HG02852 (cell line): ENCODE measurements around the gene LPIN1.

Experiments
- ATAC-seq: cut with Tn5 transposase; IDR thresholded peaks from one replicate; pipeline ENCODE4 v1.9.1; 2021; ENCODE audit warnings: mild to moderate bottlenecking, moderate library complexity; ENCODE audit not compliant: unreplicated experiment

LPIN1 gene

DNA sequence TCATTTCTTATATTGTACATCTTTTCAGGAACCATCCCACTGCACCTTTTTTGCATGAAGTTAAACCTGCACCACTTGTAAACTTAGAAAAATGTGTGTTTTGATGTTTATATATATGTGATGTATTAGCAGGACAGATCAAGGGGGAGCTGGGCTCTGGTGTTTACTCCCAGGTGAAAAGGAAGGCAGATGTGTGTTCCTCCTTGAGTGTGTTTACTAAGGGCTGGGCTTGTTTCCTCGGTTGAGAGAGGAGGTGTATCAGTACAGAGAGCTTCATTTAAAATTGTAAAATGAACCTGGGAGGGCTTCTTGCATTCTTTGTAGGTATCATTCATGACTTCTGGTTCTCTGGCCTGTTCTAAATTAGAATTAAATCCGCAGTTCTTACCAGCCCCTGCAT is 14.8 kb downstream of the LPIN1 start:
- no peak for ATAC-seq

DNA sequence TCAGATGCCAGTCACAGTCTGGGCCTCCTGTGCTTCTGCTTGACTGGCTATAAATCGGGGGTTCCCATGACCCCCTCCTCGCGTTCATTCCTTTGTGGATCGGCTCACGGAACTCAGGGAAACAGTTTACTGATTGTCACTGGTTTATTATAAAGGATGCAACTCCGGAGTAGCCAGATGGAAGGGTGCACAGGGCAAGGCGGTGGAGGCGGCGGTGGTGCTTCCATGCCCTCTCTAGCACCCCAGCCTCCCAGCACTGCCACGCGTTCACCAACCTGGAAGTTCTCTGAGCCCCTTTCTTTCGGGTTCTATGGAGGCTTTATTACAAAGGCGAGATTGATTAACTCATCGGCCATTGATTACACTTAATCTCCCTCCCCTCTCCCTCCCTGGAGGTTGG is 15.6 kb downstream of the LPIN1 start:
- no peak for ATAC-seq

GRCh38 chr2:11762799-11763461 is 16.5 kb downstream of the LPIN1 start:
- ATAC-seq: no peak

DNA sequence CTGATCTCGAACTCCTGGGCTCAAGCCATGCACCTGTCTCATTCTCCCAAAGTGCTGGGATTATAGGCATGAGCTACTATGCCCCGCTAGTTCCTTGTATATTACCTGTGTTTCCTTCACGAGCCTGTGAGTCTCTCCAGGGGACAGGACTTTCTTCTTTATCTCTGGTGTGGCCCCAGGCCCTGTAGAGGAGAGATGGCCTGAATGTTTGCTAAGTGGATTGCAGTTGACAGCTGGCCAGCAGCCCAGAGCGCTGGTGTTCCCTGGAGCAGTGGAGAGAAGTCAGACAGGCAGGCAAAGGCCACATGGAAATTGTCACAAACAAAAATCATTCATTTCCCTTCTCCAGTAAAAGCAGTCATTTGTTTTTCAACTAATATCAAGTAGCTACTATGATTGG is 17.9 kb downstream of the LPIN1 start:
- ATAC-seq: no peak

GRCh38 chr2:11764920-11765319 is 18.5 kb downstream of the LPIN1 start:
- ATAC-seq: no peak

- no peak for ATAC-seq
Observed at GRCh38 chr2:11765501-11765900, 19.1 kb downstream of the LPIN1 start.

GRCh38 chr2:11766016-11766415 is 19.6 kb downstream of the LPIN1 start:
- ATAC-seq: no peak

DNA sequence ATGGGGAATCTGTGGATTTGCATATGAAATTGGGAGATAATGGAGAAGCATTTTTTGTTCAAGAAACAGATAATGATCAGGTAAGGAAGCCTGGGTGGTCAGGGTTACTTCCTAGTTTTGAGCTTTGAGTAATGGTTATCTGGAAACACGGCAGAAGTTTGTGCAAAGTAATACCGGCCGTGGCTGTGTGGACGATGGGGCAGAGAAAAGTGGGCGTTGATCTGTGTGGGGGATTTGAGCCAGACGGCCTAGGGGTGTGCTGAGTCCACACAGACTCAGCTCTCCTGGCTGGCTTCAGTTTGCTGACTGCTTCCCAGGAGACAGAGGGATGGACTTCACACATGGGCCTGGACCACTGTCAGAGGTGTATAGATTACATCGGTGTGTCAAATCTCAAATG is 21.3 kb downstream of the LPIN1 start:
- ATAC-seq: no peak

- ATAC-seq: no peak
Observed at GRCh38 chr2:11768946-11769345, 22.5 kb downstream of the LPIN1 start.

- ATAC-seq: no peak
Observed at GRCh38 chr2:11769516-11769915, 23.1 kb downstream of the LPIN1 start.

DNA sequence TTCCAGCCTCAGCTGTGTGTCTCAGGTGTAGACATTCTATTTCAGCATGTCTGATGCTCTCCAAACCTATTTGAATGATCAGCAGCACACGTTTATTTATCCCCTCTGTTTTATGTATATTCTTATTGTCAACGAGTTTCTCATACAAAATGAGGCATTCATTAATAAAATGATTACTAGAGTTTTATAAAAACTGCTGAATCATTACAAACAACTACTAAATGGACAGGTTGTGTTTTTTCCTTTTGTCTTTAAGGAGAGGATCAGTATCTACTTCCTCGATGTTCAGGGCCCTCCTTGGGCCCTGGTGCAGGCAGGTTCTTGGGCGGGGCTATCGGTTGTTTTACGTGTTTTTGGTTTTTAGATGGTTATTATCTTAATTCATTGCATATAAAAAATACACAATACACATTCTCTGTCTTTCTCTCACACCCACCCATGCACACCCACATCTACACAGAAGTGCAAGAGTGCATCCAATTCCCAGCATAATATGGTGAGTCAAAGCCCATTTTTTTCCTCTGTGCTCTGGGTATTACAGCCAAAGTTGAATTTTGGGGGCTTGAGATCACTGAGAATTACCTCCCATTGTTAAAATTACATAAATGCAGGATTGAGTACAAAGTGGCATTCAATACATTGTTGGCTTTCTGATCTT is 24.2 kb downstream of the LPIN1 start:
- ATAC-seq: no peak

DNA sequence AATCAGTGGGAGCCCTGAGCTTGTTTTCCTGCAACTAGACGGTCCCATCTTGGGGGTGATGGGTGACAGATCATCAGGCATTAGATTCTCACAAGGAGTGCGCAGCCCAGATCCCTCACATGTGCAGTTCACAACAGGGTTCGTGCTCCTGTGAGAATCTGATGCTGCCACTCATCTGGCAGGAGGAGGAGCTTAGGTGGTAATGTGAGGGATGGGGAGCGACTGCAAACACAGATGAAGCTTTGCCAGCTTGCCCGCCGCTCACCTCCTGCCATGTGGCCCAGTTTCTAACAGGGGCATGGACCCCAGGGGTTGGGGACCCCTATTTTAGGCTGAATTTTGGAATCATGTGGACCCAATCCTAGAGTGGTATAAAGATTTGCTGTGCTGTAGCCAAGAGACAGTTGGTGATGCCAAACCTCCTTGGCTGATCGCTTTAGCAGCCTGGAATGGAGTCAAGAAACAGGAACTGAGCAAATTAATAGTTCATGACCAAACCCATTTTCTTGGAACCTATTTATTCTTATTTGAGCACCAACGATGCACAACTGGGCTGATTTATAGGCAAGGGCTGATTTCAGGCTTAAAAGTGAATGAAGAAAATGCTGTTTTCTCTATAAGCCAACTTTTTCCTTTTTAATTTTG is 25.7 kb downstream of the LPIN1 start:
- no peak for ATAC-seq

DNA sequence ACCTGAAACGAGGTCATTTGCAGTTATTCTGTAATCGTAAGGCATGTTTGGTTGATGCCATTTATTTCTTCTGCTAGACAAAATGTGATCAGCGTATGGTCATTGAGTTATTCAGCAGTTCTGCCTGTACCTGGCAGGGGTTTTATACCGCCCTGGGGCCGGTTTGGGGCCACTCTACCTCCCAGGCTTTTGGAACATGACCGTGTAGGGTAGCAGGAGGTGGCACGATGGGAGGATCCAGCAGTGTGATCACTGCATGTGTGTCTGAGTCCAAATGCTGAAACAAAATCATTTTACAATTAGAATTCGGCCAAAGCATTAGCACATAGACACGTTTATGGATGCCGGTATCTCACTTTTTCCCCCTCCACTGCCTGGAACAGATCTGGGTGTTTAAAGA is 26.7 kb downstream of the LPIN1 start:
- ATAC-seq: no peak

- no peak for ATAC-seq
Observed at GRCh38 chr2:11773747-11774525, 27.5 kb downstream of the LPIN1 start.

- ATAC-seq: no peak
Observed at GRCh38 chr2:11774600-11774999, 28.2 kb downstream of the LPIN1 start.

DNA sequence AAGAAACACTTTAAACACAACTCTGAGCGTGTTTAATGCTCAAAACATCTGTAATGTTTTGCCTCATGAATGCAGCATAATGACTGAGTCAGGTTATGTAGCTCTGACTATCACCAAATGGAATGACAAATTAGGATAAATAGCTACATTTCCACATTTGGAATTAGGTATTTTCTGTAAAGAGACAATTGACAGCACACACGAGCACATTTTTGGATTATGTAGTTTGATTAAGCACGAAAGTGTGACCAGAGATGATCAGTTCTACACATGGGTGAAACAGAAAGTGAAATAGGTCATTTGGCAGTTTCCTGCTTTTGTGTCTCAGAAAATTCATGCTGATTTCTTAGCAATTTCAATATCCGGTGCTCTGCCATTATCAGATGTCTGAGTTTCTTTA is 29.0 kb downstream of the LPIN1 start:
- peak; percentile 82 for ATAC-seq

GRCh38 chr2:11777066-11777782 is 30.8 kb downstream of the LPIN1 start:
- no peak for ATAC-seq

DNA sequence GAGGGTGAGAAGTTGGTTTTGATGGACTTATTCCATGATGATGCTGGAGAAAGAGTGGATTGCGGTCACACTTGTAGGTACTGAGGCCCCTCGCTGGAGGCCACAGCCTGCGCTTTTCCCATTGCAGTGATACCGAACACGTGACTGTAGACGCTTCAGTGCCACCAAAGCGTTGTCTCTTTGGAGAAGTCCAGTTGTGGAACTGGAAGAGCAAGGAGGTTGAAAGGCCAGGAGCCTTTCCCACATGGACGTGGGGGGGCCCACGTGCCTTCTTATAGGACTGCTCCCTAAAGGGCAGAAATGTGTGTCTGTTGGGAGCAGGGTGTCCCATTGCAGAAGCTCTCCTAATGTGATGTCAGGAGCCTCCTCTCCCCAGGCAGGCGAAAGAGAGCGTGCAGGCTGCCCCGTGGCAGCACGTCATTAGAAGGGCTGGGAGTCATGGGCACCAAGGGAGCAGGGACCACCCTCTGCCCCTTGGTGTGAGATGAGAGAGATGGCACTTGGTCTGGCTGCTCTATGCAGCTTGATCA is 31.5 kb downstream of the LPIN1 start:
- no peak for ATAC-seq

DNA sequence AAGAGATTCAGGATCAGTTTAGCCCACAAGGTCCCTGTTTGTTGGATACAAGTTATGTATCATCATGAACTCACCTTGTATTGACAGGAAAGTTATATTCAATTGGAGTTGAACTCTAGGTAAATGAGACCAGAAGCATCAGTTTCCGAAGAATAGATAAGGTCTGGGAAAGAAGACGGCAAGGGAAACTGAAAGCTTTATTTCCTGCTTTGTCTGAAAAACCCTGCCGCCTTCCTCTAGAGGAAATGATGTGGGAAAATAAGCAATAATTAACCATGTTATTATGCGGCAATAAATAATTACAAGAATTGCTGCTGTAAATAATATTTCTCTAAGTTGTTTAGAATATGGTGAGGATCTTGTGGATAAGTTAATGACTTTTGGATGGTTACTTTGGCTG is 32.0 kb downstream of the LPIN1 start:
- no peak for ATAC-seq

DNA sequence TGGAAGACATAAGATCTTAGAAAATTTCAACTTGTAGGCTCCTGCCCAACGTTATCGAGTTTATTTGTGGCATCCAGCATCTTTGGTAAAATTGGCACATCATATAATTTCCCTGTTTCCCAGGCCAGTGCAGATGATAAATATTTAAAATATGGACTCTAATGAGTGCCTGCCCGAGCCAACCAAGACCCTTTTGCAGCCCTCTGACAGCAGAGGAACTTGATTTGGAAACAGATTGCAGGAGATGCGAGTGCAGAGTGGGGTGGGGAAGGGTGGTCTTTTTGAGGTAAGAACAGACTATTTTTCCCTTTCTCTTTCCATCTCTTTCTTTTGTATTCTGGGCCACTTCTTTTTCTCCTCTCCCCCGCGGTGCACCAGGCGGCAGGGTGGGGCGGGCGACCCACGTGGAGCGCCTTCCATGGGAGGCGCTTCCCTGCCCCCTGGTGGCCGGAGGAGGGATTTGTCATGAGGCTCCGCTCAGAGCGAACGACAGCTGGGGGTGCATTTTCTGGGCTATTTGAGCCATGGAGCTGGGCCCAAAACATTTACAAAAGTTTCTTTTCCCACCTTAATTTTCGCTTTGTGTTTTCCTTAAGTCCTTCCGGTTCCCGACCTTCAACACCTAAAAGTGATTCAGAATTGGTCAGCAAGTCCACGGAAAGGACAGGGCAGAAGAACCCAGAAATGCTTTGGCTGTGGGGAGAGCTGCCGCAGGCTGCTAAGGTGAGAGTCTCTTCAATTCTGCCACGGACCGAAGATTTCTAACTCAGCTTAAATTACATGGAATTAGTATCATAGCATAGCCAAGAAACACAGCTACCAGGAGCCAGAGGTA is 32.7 kb downstream of the LPIN1 start:
- peak; percentile 82 for ATAC-seq
